Hematopoietic multipotent progenitor cell treated with erythropoietin and hydrocortisone succinate and interleukin-3 and kit ligand, for 17 days (in vitro differentiated cells): ENCODE results near the gene CNGA2.
"Not testable (repeated sequence)": the region's sequence is repeated elsewhere in the genome, so short reads cannot be mapped to it uniquely, and the experiment has no call there.

Source experiments
- DNase-seq: peaks from one replicate; pipeline ENCODE4 v3.0.0-alpha.2; 2015; ENCODE audit warnings: low spot score

CNGA2 gene

GRCh38 chrX:151734446-151734845 lies at the start of gene CNGA2:
CNGA2 (plus strand) TSS chrX:151734746; CDS start chrX:151738484, 3,738 bp downstream.
- DNase-seq, result no peak

GRCh38 chrX:151687635-151688034 lies 46.9 kb upstream of the CNGA2 start:
- no peak for DNase-seq

- no peak for DNase-seq
Measured at GRCh38 chrX:151688695-151689094, 45.9 kb upstream of the CNGA2 start.

GRCh38 chrX:151692825-151693224 lies 41.7 kb upstream of the CNGA2 start:
- DNase-seq, result no peak

GRCh38 chrX:151694121-151694520 lies 40.4 kb upstream of the CNGA2 start:
- no peak for DNase-seq

- no peak for DNase-seq
Measured at GRCh38 chrX:151694661-151695582, 39.6 kb upstream of the CNGA2 start, which contains the start of gene PRRG3. PRRG3 (plus strand) TSS chrX:151695458; CDS start chrX:151698815, 3,357 bp downstream.

GRCh38 chrX:151695583-151696340 lies 38.8 kb upstream of the CNGA2 start:
- DNase-seq, result no peak

- DNase-seq, result not testable (repeated sequence)
Measured at GRCh38 chrX:151697082-151697481, 37.5 kb upstream of the CNGA2 start.

- no peak for DNase-seq
Measured at GRCh38 chrX:151697522-151697921, 37.0 kb upstream of the CNGA2 start.

GRCh38 chrX:151698485-151698884 lies 36.1 kb upstream of the CNGA2 start:
- DNase-seq, result no peak

GRCh38 chrX:151699746-151700145 lies 34.8 kb upstream of the CNGA2 start:
- DNase-seq, result no peak

- DNase-seq, result no peak
Measured at GRCh38 chrX:151700581-151700980, 34.0 kb upstream of the CNGA2 start.

- no peak for DNase-seq
Measured at GRCh38 chrX:151701071-151701470, 33.5 kb upstream of the CNGA2 start.

GRCh38 chrX:151701531-151701930 lies 33.0 kb upstream of the CNGA2 start:
- DNase-seq, result no peak

GRCh38 chrX:151702026-151702714 lies 32.4 kb upstream of the CNGA2 start:
- DNase-seq, result no peak

GRCh38 chrX:151702741-151703340 lies 31.7 kb upstream of the CNGA2 start:
- no peak for DNase-seq

GRCh38 chrX:151703487-151703886 lies 31.1 kb upstream of the CNGA2 start:
- no peak for DNase-seq

GRCh38 chrX:151704041-151704663 lies 30.4 kb upstream of the CNGA2 start:
- DNase-seq, result no peak

GRCh38 chrX:151708821-151709220 lies 25.7 kb upstream of the CNGA2 start:
- DNase-seq, result no peak

- no peak for DNase-seq
Measured at GRCh38 chrX:151710457-151710856, 24.1 kb upstream of the CNGA2 start.

GRCh38 chrX:151711154-151711553 lies 23.4 kb upstream of the CNGA2 start:
- DNase-seq, result no peak
